Endothelial cell of hepatic sinusoid (primary cell): ENCODE measurements around the gene MARF1.
"Not testable (repeated sequence)": the region's sequence is repeated elsewhere in the genome, so short reads cannot be mapped to it uniquely, and the experiment has no call there.

Experiments used
- in situ Hi-C: cut with HindIII; loops from 2 replicates; pipeline ENCODE4 v1.10.0; 2017; ENCODE audit warnings: low sequenced_read_pairs

MARF1 gene

DNA sequence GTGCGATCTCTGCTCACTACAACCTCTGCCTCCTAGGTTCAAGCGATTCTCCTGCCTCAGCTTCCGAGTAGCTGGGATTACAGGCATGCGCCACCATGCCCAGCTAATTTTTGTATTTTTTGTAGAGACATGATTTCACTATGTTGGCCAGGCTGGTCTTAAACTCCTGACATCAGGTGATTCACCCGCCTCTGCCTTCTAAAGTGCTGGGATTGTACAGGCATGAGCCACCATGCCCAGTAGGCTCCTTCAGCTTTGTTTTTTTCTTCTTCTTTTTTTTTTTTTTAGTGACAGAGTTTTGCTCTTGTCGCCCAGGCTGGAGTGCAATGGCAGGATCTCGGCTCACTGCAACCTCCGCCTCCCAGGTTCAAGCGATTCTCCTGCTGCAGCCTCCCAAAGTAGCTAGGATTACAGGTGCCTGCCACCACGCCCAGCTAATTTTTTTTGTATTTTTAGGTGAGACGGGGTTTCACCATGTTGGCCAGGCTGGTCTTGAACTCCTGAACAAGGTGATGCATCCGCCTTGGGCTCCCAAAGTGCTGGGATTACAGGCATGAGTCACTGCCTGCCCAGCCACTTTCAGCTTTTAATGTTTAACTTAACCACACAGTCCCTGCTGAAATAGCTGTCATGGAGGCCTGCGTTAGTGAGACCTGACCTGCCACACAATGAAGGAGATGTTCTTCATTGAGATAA, 95.7 kb downstream of the MARF1 start:
- in situ Hi-C loops, result not testable (repeated sequence)

- in situ Hi-C loops, result no loop called here
These were observed 97.4 kb downstream of the MARF1 start for GRCh38 chr16:15545544-15545943.

- in situ Hi-C loops, result no loop called here
These were observed 98.5 kb downstream of the MARF1 start for GRCh38 chr16:15544405-15544804.
